HG03378 (cell line): ENCODE data around the gene FANCL.
A peak's percentile ranks its signal among the peaks of the same experiment; 100 is the strongest.
"Not testable (repeated sequence)": the region's sequence is repeated elsewhere in the genome, so short reads cannot be mapped to it uniquely, and the experiment has no call there.

Experiments
- ATAC-seq: cut with Tn5 transposase; IDR thresholded peaks from one replicate; pipeline ENCODE4 v1.9.1; 2021; ENCODE audit warnings: mild to moderate bottlenecking, moderate library complexity; ENCODE audit not compliant: unreplicated experiment

Gene FANCL

GRCh38 chr2:58240670-58241545, at the start of gene FANCL:
FANCL (minus strand) TSS chr2:58241325; CDS start chr2:58241313, 12 bp downstream.
- ATAC-seq = peak; percentile 72

- ATAC-seq = no peak
These were observed 47.9 kb upstream of the FANCL start for GRCh38 chr2:58289029-58289428.

GRCh38 chr2:58283931-58284330, 42.8 kb upstream of the FANCL start:
- no peak for ATAC-seq

GRCh38 chr2:58275144-58275543, 34.0 kb upstream of the FANCL start:
- ATAC-seq = not testable (repeated sequence)

- ATAC-seq = no peak
These were observed 30.7 kb upstream of the FANCL start for GRCh38 chr2:58271826-58272225.

- ATAC-seq = no peak
These were observed 27.6 kb upstream of the FANCL start for GRCh38 chr2:58268685-58269084.

- no peak for ATAC-seq
These were observed 25.1 kb upstream of the FANCL start for GRCh38 chr2:58266211-58266610.

GRCh38 chr2:58261209-58261608, 20.1 kb upstream of the FANCL start:
- no peak for ATAC-seq

- peak; percentile 75 for ATAC-seq
These were observed 17.3 kb upstream of the FANCL start for GRCh38 chr2:58258456-58258855.

- ATAC-seq = not testable (repeated sequence)
These were observed 10.4 kb upstream of the FANCL start for GRCh38 chr2:58251331-58252201.

GRCh38 chr2:58241546-58241864, 380 bp upstream of the FANCL start:
- no peak for ATAC-seq

- ATAC-seq = no peak
These were observed 1.7 kb downstream of the FANCL start for GRCh38 chr2:58239243-58239925.

GRCh38 chr2:58237741-58238140, 3.4 kb downstream of the FANCL start:
- no peak for ATAC-seq

GRCh38 chr2:58235984-58236383, 5.1 kb downstream of the FANCL start:
- ATAC-seq = no peak

- ATAC-seq = no peak
These were observed 6.0 kb downstream of the FANCL start for GRCh38 chr2:58235170-58235569.

GRCh38 chr2:58228299-58228698, 12.8 kb downstream of the FANCL start:
- no peak for ATAC-seq

GRCh38 chr2:58227171-58227917, 13.8 kb downstream of the FANCL start:
- no peak for ATAC-seq

GRCh38 chr2:58221909-58222308, 19.2 kb downstream of the FANCL start:
- no peak for ATAC-seq

GRCh38 chr2:58215429-58215828, 25.7 kb downstream of the FANCL start:
- ATAC-seq = no peak

GRCh38 chr2:58210951-58211568, 30.1 kb downstream of the FANCL start:
- not testable (repeated sequence) for ATAC-seq
